Calu3 (cell line): ENCODE data around the gene ATXN2. TPM values are rescaled to one million over a fixed set of nuclear protein-coding genes. Genes with fewer than 3 reads are reported as not detected.

Source experiments
- BruUV-seq: library from RNA; stranded (reverse); fragments of 400-500 nt; replicated peaks from 2 replicates; lab custom pipeline; 2021; lab: Mats Ljungman, UMichigan
- CTCF ChIA-PET: fragments of 300-600 bp; sonication (Branson Sonifier 250); formaldehyde crosslinking; loops from one replicate; lab custom pipeline; 2022; ENCODE audit warnings: antibody characterized with exemption; lab: Charles Lee
- DNase-seq: peaks from one replicate; pipeline ENCODE4 v3.0.0; 2022
- H3K27ac Mint-ChIP-seq: one replicate; pipeline ENCODE4 v1.8.0; 2022; ENCODE audit warnings: mixed read lengths; ENCODE audit not compliant: unreplicated experiment
- H3K27me3 Mint-ChIP-seq: one replicate; pipeline ENCODE4 v1.8.0; 2022; ENCODE audit warnings: mixed read lengths; ENCODE audit not compliant: unreplicated experiment
- H3K36me3 Mint-ChIP-seq: one replicate; pipeline ENCODE4 v1.8.0; 2022; ENCODE audit warnings: mild to moderate bottlenecking, moderate library complexity, mixed read lengths; ENCODE audit not compliant: insufficient read depth, unreplicated experiment
- H3K4me1 Mint-ChIP-seq: one replicate; pipeline ENCODE4 v1.8.0; 2022; ENCODE audit warnings: mild to moderate bottlenecking, low read depth, mixed read lengths; ENCODE audit not compliant: unreplicated experiment
- H3K4me3 Mint-ChIP-seq: one replicate; pipeline ENCODE4 v1.8.0; 2022; ENCODE audit warnings: mild to moderate bottlenecking, low read depth, moderate library complexity, mixed read lengths; ENCODE audit not compliant: unreplicated experiment
- H3K9me3 Mint-ChIP-seq: one replicate; pipeline ENCODE4 v1.8.0; 2022; ENCODE audit warnings: low read depth, mixed read lengths; ENCODE audit not compliant: unreplicated experiment
- CTCF ChIP-seq: fragments of 200-600 bp; IDR thresholded peaks from one replicate; pipeline ENCODE4 v1.8.0; 2022; ENCODE audit warnings: antibody characterized with exemption; ENCODE audit not compliant: unreplicated experiment
- intact Hi-C: fragments of 100-400 bp; cut with micrococcal nuclease; formaldehyde crosslinking; loops from one replicate; pipeline ENCODE4 v1.10.0; 2022; ENCODE audit not compliant: unreplicated experiment
- total RNA-seq: library from RNA; stranded (reverse); gene quantifications from 2 replicates; pipeline ENCODE4 v1.2.3, GENCODE V29; 2022

The ATXN2 gene
- total RNA-seq, 1 experiment from 2014 or later: 123 TPM

GRCh38 chr12:111642681-111643426, 43.7 kb upstream of the ATXN2 start:
- Mint-ChIP-seq H3K36me3 (peaks cover 37% of the 10 kb centered on the region), H3K4me3 (no peak overlapping the region), H3K9me3 (no peaks in the 10 kb centered on the region), H3K27me3 (no peaks in the 10 kb centered on the region), H3K4me1 (peaks cover 11% of the 10 kb centered on the region), H3K27ac (no peak overlapping the region)
- BruUV-seq: no TSS peak
- intact Hi-C loops: no loop called here
- CTCF ChIA-PET: no interaction called here
- DNase-seq: no peak
- TF ChIP-seq CTCF: no peak

GRCh38 chr12:111640506-111640905, 41.4 kb upstream of the ATXN2 start:
- Mint-ChIP-seq H3K4me3 (no peak overlapping the region), H3K4me1 (peaks cover 3% of the 10 kb centered on the region), H3K27me3 (no peaks in the 10 kb centered on the region), H3K27ac (no peak overlapping the region), H3K36me3 (peaks cover 22% of the 10 kb centered on the region), H3K9me3 (no peaks in the 10 kb centered on the region)
- DNase-seq: no peak
- TF ChIP-seq CTCF: no peak
- BruUV-seq: no TSS peak
- intact Hi-C loops: no loop called here
- CTCF ChIA-PET: interaction anchor here (0.7 kb wide), 1 partner anchor 330 kb away, joined by 6 read pairs; no protein-coding TSS in a partner anchor

GRCh38 chr12:111638556-111638955, 39.4 kb upstream of the ATXN2 start:
- peaks cover 16% of the 10 kb centered on the region for H3K36me3 Mint-ChIP-seq
- no peak for TF ChIP-seq CTCF
- CTCF ChIA-PET: no interaction called here

GRCh38 chr12:111636209-111636945, 37.3 kb upstream of the ATXN2 start:
- peaks cover 11% of the 10 kb centered on the region for H3K36me3 Mint-ChIP-seq
- BruUV-seq: no TSS peak
- TF ChIP-seq CTCF: no peak
- H3K9me3 Mint-ChIP-seq: no peaks in the 10 kb centered on the region
- intact Hi-C loops: no loop called here
- H3K4me1 Mint-ChIP-seq: no peaks in the 10 kb centered on the region
- CTCF ChIA-PET: no interaction called here
- no peaks in the 10 kb centered on the region for H3K27me3 Mint-ChIP-seq
- H3K4me3 Mint-ChIP-seq: no peak overlapping the region
- no peak for DNase-seq
- no peak overlapping the region for H3K27ac Mint-ChIP-seq

More at GRCh38 chr12:111638556-111638955, 39.4 kb upstream of the ATXN2 start:
- H3K27me3 Mint-ChIP-seq: no peaks in the 10 kb centered on the region
- H3K4me1 Mint-ChIP-seq: no peaks in the 10 kb centered on the region
- DNase-seq: no peak
- H3K27ac Mint-ChIP-seq: no peak overlapping the region
- no TSS peak for BruUV-seq
- H3K4me3 Mint-ChIP-seq: no peak overlapping the region
- intact Hi-C loops: no loop called here
- no peaks in the 10 kb centered on the region for H3K9me3 Mint-ChIP-seq
